ENCODE data around the gene NR1I3.
A peak's percentile ranks its signal among the peaks of the same experiment; 100 is the strongest.

Gene NR1I3

GRCh38 chr1:161218301-161219077, 19.5 kb downstream of the NR1I3 start:
- no peak for DNase-seq (ENCODE audit: low spot score)

- DNase-seq (ENCODE audit: low spot score), result no peak
Observed at GRCh38 chr1:161217831-161218230, 20.2 kb downstream of the NR1I3 start.

DNA sequence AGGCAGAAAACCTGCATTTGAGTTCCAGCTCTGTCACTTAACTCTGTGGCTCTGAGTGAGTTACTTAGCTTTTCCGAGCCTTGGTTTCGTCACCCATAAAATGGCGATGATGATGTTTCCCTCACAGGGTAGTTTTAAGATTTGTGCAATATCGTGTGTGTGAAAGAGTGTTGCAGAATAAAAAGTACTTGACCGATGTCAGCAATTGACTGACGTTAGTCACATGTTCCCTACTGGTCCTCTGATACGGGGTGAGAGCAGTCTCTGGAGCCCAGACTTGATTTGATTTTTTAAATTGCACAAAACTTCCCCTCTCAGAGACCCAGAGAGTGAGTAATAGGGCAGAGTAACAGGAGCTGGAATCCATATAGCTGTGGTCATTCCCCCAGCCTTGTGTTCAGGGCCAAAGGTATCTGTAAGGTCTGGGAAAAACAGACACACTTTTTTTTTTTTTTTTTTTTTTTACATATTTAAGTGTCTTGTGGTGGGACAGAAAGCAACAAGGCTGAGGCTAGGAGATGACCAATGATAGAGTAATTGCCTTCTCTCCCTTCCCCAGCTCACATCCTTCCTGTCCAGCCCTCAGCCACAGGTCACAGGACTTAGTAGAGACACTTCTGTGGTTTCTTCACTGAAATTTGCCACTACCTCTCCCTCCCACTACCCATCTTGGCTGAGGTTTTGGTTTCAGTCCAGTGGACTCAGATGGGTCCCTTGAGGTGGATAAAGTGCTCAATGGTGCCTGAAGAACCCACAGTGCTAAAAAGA, 20.9 kb downstream of the NR1I3 start:
- no peak for DNase-seq (ENCODE audit: low spot score)

DNA sequence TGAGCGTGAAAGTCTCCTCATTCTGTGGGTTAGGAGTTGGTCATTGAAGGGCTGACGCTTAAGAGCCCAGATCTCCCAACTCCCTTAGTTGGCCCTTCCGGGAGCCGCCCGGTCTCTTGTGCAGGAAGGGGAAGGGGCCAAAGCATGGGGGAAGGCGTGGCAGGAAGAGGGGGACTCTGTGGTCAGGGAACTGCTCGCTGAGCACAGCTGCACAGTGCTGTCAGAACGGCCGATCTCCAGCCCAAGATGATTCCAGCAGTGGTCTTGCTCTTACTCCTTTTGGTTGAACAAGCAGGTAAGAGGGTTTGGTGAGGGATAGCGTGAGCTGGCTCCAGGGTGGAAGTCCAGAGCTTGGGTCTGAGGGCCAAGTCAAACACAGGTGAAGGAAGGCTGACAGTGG, 22.9 kb downstream of the NR1I3 start, which contains the start of gene FCER1G:
Gene FCER1G, plus strand, starts transcription at position 220 of the 400 bp plus-strand sequence. Its CDS starts 27 bp downstream, at position 247.
- no peak for DNase-seq (ENCODE audit: low spot score)

DNA sequence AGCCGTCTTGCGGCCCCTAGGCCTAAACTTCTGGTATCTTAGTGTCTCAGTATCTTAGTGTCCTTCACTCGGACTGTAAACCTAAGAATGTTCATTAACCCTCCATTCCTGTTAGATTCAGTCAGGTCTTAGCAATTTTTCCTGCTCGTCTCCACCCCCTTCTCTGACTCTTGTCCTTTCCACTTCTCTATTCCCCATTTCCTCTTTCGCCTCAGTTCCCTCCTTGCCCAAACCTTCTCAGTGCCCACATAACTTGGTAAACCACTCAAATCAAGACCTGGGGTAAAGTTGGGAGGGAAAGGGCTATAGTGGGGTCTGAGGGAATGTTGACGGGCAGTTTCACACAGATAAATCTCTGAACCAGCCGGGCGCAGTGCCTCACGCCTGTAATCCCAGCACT, 23.6 kb downstream of the NR1I3 start:
- no peak for DNase-seq (ENCODE audit: low spot score)

GRCh38 chr1:161209790-161210409, 28.1 kb downstream of the NR1I3 start:
- DNase-seq (ENCODE audit: low spot score), result peak; percentile 67

DNA sequence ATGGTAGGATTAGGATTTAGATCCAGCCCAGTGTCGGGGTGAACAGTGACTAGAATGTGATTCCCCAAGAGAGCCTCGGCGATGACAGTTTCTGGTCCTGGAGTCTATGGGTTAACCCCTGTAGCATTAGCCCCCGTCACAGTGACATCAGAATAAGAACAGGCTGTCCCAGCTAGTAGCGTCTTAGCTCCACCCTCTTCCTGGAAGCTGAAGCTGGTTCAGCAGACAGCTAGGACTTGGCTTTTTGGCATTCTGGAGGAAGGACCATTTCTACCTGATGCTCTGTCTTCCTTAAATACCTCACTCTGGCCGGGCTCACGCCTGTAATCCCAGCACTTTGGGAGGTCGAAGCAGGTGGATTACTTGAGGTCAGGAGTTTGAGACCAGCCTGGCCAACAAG, 30.8 kb downstream of the NR1I3 start:
- no peak for DNase-seq (ENCODE audit: low spot score)

GRCh38 chr1:161206411-161207140, 31.4 kb downstream of the NR1I3 start:
- DNase-seq (ENCODE audit: low spot score), result no peak

- peak; percentile 87 for DNase-seq (ENCODE audit: low spot score)
Observed at GRCh38 chr1:161201836-161202712, 35.9 kb downstream of the NR1I3 start, which contains the start of gene NDUFS2. NDUFS2 (plus strand) TSS chr1:161202367; CDS start chr1:161202386, 19 bp downstream.

GRCh38 chr1:161200992-161201835, 36.8 kb downstream of the NR1I3 start:
- no peak for DNase-seq (ENCODE audit: low spot score)

DNA sequence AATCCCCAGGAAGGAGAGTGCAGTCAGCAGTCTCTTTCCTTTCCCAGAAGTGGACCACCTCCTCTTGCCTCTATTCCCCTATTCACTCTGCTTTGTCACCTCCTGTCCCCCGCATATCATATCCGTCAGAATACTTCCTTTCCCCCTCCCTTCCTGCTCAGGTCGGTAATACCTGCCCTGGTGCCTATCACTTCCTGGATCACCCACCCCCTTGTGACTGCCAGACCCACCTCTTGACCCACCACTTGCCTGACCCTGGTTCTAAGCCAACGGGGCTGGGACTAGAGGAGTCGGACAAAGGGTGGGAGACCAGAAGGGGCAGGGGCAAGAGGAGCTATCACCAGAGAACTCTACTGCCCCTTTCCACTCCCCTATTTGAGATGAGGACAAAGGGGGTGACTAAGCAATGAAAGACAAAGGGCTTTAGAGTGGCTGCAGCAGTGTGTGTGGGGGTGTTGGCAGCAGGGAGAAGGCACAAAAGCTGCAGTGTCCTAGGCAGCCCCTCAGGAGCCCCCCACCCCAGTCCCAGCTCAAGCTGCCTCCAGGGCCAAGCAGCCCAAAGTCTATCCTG, 37.5 kb downstream of the NR1I3 start:
- no peak for DNase-seq (ENCODE audit: low spot score)

GRCh38 chr1:161199506-161200139, 38.4 kb downstream of the NR1I3 start:
- no peak for DNase-seq (ENCODE audit: low spot score)

- DNase-seq (ENCODE audit: low spot score), result no peak
Observed at GRCh38 chr1:161198897-161199431, 39.0 kb downstream of the NR1I3 start, which contains the start of gene ADAMTS4. ADAMTS4 (minus strand) TSS chr1:161199054; CDS start chr1:161198627, 427 bp downstream.

GRCh38 chr1:161198194-161198896, 39.7 kb downstream of the NR1I3 start:
- no peak for DNase-seq (ENCODE audit: low spot score)

GRCh38 chr1:161197560-161198193, 40.3 kb downstream of the NR1I3 start:
- no peak for DNase-seq (ENCODE audit: low spot score)

DNA sequence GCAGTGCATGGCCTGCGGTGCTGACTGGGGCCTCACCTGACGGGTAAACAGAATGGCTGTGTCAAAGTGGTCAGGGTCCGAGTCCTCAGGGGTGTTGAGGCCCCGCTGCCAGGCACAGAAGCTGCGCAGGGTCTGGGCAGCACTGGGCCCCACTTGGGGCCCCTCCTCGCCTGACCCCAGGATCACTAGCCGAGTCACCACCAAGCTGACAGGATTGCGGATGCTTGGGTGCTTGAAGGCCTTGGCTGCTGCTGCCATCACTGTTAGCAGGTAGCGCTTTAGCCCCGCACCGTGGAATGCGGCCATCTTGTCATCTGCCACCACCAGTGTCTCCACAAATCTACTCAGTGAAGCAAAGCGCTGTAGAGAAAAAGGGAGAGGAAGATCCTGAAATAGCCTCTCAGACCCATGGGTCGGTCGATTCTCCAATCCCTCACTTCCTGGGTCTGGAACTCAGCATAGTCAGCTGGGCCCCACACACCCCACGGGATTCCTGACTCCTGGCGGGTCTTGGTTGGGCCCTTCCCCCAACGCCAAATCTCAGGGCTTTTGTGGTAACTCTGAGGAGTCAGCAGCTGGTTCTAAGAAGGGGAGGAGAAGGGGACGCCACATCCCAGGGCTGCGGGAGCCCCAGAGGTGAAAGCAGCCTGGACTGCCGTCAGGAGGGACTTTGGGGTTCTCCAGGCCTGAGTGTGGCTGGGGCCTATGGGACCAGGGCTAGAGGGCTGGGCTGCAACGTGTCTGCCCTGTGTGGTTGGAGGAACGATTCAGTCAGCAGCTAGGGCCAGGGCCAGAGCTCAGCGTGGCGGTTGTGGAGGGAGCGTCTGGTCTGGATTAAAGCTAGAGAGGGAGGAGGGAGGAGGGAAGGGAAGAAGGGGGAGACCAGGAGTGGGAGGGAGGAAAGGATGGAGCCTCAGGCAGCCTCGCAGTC, 41.2 kb downstream of the NR1I3 start:
- no peak for DNase-seq (ENCODE audit: low spot score)

GRCh38 chr1:161196111-161196510, 41.9 kb downstream of the NR1I3 start:
- no peak for DNase-seq (ENCODE audit: low spot score)

Data from HuH-7.5 (cell line).